ENCODE measurements around the gene ST6GALNAC4. TPM values are rescaled to one million over a fixed set of nuclear protein-coding genes. Genes with fewer than 3 reads are reported as not detected.
"Not testable (repeated sequence)": the region's sequence is repeated elsewhere in the genome, so short reads cannot be mapped to it uniquely, and the experiment has no call there.

Gene ST6GALNAC4
- total and polyA plus RNA-seq, 7 donors, result 8.9 to 52.6 (median 24.3) TPM

DNA sequence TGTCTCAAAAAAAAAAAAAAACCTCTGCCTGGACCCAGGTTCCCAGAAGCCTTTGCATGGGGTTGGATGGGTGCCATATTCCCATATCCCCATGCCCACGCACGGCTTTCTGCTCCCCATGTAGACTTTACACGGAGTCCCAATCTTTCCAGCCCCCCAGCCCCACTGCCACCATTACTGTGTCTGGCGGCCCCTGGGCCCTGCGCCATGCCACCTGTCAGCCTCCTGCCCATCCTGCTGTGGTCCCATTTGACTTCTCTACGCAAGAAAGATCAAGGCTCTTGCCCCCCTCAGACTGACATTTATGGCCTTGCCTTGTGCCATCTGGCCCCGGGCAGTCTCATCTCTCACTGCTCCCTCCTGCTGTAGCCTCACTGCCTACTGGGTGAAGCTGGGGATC, 32.9 kb downstream of the ST6GALNAC4 start:
- intact Hi-C loops (cut with DNase I), result no loop called here
- Histone ChIP-seq H3K4me3 (no peak overlapping the region), H3K27ac (no peak overlapping the region), H3K4me1 (peaks cover 13% of the 10 kb centered on the region), H3K27me3 (ENCODE audit: insufficient read depth in 3 of 3, low read length in 2 of 3) (no peaks in the 10 kb centered on the region), H3K36me3 (ENCODE audit: insufficient read depth in 1 of 2, low read depth in 1 of 2) (peaks cover 6 to 41% of the 10 kb centered on the region in 2 donors), H3K9me3 (no peaks in the 10 kb centered on the region)
- 53 to 67% (median 65%) methylated on average over 7 of the region's 7 CpGs for WGBS, 3 donors
- DNase-seq (no peak), ATAC-seq (peak in 1 of 4 donors; percentile 3)
- TF ChIP-seq, protein P1, sequence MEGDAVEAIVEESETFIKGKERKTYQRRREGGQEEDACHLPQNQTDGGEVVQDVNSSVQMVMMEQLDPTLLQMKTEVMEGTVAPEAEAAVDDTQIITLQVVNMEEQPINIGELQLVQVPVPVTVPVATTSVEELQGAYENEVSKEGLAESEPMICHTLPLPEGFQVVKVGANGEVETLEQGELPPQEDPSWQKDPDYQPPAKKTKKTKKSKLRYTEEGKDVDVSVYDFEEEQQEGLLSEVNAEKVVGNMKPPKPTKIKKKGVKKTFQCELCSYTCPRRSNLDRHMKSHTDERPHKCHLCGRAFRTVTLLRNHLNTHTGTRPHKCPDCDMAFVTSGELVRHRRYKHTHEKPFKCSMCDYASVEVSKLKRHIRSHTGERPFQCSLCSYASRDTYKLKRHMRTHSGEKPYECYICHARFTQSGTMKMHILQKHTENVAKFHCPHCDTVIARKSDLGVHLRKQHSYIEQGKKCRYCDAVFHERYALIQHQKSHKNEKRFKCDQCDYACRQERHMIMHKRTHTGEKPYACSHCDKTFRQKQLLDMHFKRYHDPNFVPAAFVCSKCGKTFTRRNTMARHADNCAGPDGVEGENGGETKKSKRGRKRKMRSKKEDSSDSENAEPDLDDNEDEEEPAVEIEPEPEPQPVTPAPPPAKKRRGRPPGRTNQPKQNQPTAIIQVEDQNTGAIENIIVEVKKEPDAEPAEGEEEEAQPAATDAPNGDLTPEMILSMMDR (IDR thresholded peaks at IDR 0.05), result no peak

DNA sequence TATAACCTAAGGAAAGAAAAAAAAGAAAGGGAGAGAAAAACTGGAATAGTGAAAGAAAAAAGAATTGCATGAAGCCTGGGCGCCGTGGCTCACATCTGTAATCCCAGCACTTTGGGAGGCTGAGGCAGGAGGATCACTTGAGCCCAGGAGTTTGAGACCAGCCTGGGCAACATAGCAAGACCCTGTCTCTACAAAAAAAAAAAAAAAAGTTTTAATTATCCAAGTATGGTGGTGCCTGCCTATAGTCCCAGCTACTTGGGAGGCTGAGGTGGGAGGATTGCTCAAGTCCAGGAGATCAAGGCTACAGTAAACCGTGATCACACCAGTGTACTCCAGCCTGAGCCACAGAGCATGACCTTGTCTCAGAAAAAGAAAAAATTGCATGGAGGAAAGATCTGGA, 35.1 kb downstream of the ST6GALNAC4 start:
- H3K4me3 ChIP-seq; H3K27ac ChIP-seq; H3K27me3 ChIP-seq (ENCODE audit: insufficient read depth in 3 of 3, low read length in 2 of 3); DNase-seq; H3K9me3 ChIP-seq; ATAC-seq; intact Hi-C loops (cut with DNase I): not testable (repeated sequence)
- Histone ChIP-seq H3K36me3 (ENCODE audit: insufficient read depth in 1 of 2, low read depth in 1 of 2) (peaks cover 6 to 20% of the 10 kb centered on the region in 2 donors), H3K4me1 (peaks cover 26% of the 10 kb centered on the region)
- WGBS, 3 donors, result 88 to 92% (median 89%) methylated on average over 3 of the region's 3 CpGs

DNA sequence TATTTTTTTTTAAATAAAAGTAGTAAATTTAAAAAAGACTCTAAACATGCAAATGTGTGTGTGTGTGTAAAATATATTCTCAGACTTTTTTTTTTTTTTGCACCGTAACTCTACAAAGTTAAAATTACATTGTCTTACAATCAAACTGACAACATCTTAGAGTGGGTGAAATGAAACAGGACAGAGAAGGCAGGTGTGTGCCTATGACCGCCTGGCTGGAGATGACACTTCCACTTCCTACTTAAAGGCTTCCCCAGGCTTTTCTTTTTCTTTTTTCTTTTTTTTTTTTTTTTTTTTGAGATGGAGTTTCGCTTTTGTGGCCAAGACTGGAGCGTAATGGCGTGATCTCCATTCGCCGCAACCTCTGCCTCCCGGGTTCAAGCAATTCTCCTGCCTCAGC, 36.7 kb downstream of the ST6GALNAC4 start:
- H3K27ac ChIP-seq, result no peak overlapping the region
- H3K36me3 ChIP-seq (ENCODE audit: insufficient read depth in 1 of 2, low read depth in 1 of 2), result peaks cover 0 to 5% of the 10 kb centered on the region in 2 donors
- no peaks in the 10 kb centered on the region for H3K9me3 ChIP-seq
- H3K27me3 ChIP-seq (ENCODE audit: insufficient read depth in 3 of 3, low read length in 2 of 3), result no peaks in the 10 kb centered on the region
- peaks cover 29% of the 10 kb centered on the region for H3K4me1 ChIP-seq
- ATAC-seq (no peak), DNase-seq (no peak)
- H3K4me3 ChIP-seq, result no peak overlapping the region
- whole genome bisulfite sequencing, 3 donors, result 74 to 80% (median 77%) methylated on average over 8 of the region's 8 CpGs
- TF ChIP-seq, protein P1 (IDR thresholded peaks at IDR 0.05), result no peak
- intact Hi-C loops (cut with DNase I), result no loop called here

DNA sequence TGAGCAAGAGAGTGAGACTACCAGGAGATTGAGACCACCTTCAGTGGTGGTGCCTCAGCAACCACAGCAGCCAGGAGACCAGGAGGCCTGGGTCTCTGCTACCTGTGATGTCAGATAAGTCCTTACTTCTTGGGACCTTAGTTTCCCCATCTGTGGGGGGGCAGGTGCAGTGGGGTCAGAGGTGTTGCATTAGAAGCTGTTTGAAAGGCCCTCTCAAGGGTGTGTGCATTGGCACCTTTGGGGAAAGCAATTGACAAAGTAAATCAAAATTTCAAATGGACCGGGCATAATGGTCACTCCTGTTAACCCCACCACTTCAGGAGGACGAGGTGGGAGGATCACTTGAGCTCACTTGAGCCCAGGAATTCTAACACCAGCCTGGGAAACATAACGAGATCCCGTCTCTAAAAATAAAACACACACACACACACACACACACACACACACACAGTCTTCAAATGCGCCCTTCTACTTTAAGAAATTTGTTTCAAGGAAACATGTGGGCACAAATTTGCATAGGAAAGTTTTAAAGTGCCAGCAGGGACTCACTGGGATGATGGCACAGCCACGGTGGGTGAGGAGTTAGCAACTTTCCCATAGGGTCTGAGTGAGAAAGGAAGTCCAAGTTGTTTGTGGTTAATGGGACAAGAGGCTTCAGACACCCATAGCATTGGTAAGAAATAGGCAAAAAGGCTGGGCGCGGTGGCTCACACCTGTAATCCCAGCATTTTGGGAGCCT, 38.0 kb downstream of the ST6GALNAC4 start:
- intact Hi-C loops (cut with DNase I), result loop anchor here in 1 of 2 donors (5.0 kb wide), 1 partner anchor 92 kb away; the partner anchor contains the start of gene CDK9
- ATAC-seq (no peak), DNase-seq (no peak)
- Histone ChIP-seq H3K4me1 (peaks cover 29% of the 10 kb centered on the region), H3K27me3 (ENCODE audit: insufficient read depth in 3 of 3, low read length in 2 of 3) (no peaks in the 10 kb centered on the region), H3K9me3 (no peaks in the 10 kb centered on the region), H3K27ac (peak overlapping the region; percentile 85), H3K36me3 (ENCODE audit: insufficient read depth in 1 of 2, low read depth in 1 of 2) (no peaks in the 10 kb centered on the region), H3K4me3 (no peak overlapping the region)
- TF ChIP-seq, protein P1 (IDR thresholded peaks at IDR 0.05), result no peak
- WGBS, 3 donors, result 43 to 56% (median 45%) methylated on average over 8 of the region's 8 CpGs

DNA sequence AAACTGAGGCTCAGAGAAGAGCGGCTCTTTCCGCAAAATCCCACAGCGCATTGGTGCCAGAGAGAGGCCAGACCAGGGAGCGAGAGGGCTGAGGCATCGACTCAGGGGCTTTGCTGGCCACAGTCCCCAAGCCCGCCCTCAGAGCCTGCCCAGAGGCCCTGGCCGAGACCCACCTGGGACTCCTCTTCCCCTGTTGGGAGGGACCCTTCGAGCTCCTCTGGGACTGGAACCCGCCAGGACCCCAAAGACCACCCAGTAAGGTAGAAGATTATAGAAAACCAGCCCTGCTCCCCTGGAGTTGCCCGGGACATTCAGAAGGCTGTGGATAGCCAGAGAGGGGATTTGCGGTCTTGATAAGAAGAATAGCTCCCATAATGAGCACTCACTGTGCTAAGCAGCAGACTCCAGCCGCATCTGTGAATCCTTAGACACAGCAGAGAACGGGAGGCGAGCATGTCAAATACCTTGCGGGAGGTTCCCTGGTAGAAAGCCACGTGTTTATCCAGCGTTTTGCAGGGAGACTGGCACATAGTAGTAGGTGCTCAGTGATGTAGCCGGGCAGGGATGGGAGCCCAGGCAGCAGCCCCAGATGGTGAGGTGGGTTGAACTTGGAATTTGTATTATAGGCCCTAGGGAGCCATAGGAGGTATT, 38.7 kb downstream of the ST6GALNAC4 start:
- intact Hi-C loops (cut with DNase I), result loop anchor here in 1 of 2 donors (5.0 kb wide), 1 partner anchor 91 kb away; the partner anchor contains the start of gene CDK9

More for the DNA sequence above, 38.7 kb downstream of the ST6GALNAC4 start:
- DNase-seq (no peak), ATAC-seq (peak in 2 of 4 donors; percentile 1)
- 37 to 41% (median 39%) methylated on average over 18 of the region's 18 CpGs for WGBS, 3 donors
- no peaks in the 10 kb centered on the region for H3K9me3 ChIP-seq
- H3K27ac ChIP-seq, result peak overlapping the region; percentile 85
- no peaks in the 10 kb centered on the region for H3K27me3 ChIP-seq (ENCODE audit: insufficient read depth in 3 of 3, low read length in 2 of 3)
- peaks cover 0 to 4% of the 10 kb centered on the region in 2 donors for H3K36me3 ChIP-seq (ENCODE audit: insufficient read depth in 1 of 2, low read depth in 1 of 2)
- H3K4me3 ChIP-seq, result peak overlapping the region; percentile 78
- H3K4me1 ChIP-seq, result peaks cover 36% of the 10 kb centered on the region
- TF ChIP-seq, protein P1 (IDR thresholded peaks at IDR 0.05), result no peak
